C4-2B (cell line): ENCODE data around the gene HTR3E.

Experiments used
- H3K27ac ChIP-seq: fragments of 450-650 bp; 2 replicates; pipeline ENCODE4 v1.5.1; 2017
- CTCF ChIP-seq: fragments of 450-650 bp; conservative IDR thresholded peaks from 2 replicates; pipeline ENCODE4 v1.5.1; 2017; ENCODE audit warnings: mild to moderate bottlenecking
- ZFX ChIP-seq: fragments of 450-650 bp; IDR thresholded peaks from 2 replicates; pipeline ENCODE4 v1.6.1; 2017

Gene HTR3E

GRCh38 chr3:184096811-184097383 is at the start of gene HTR3E:
Gene HTR3E (plus strand): TSS chr3:184097064. CDS start chr3:184097530, 466 bp downstream.
- TF ChIP-seq CTCF, result no peak
- TF ChIP-seq ZFX, result no peak
- no peak within 1 kb of the TSS for H3K27ac ChIP-seq

GRCh38 chr3:184050217-184050847 is 46.5 kb upstream of the HTR3E start:
- peak overlapping the region; percentile 29 for H3K27ac ChIP-seq
- no peak for TF ChIP-seq CTCF
- TF ChIP-seq ZFX, result no peak

- no peak for TF ChIP-seq CTCF
- no peak for TF ChIP-seq ZFX
- H3K27ac ChIP-seq, result no peak within 1 kb of the TSS
These were observed 44.1 kb upstream of the HTR3E start, which contains the start of gene HTR3C for GRCh38 chr3:184052767-184053166. Gene HTR3C (plus strand): TSS chr3:184053047. CDS start chr3:184053081, 34 bp downstream.

GRCh38 chr3:184058029-184058428 is 38.8 kb upstream of the HTR3E start:
- H3K27ac ChIP-seq, result no peak overlapping the region
- TF ChIP-seq CTCF (no peak), ZFX (no peak)

- TF ChIP-seq ZFX (no peak), CTCF (no peak)
- no peak overlapping the region for H3K27ac ChIP-seq
These were observed 37.4 kb upstream of the HTR3E start for GRCh38 chr3:184059424-184059823.

- TF ChIP-seq CTCF, result no peak
- TF ChIP-seq ZFX, result no peak
- no peak overlapping the region for H3K27ac ChIP-seq
These were observed 34.2 kb upstream of the HTR3E start for GRCh38 chr3:184062637-184063036.

- TF ChIP-seq ZFX (no peak), CTCF (no peak)
- H3K27ac ChIP-seq, result no peak overlapping the region
These were observed 30.7 kb upstream of the HTR3E start for GRCh38 chr3:184066211-184066610.
